GM23338 (cell line): ENCODE results near the gene HSD17B7. TPM values are rescaled to one million over a fixed set of nuclear protein-coding genes. Genes with fewer than 3 reads are reported as not detected.

ENCODE experiments used
- ATAC-seq: fragments of 200-7000 bp; cut with Tn5 transposase; 3 replicates; pipeline ENCODE4 v1.9.1; 2020
- DNase-seq: peaks from one replicate; pipeline ENCODE4 v3.0.0-alpha.2; 2015; ENCODE audit warnings: low spot score
- H2AFZ ChIP-seq: fragments of 200-600 bp; sonication (generic); 2 replicates; pipeline ENCODE4 v1.8.0; 2016; ENCODE audit warnings: antibody characterized with exemption, mild to moderate bottlenecking, moderate library complexity
- H3F3A ChIP-seq: fragments of 200-600 bp; sonication (generic); replicated peaks from 2 replicates; pipeline ENCODE4 v1.8.0; 2017; ENCODE audit warnings: antibody characterized with exemption, mixed run types, low read depth
- H3K27ac ChIP-seq: fragments of 200-600 bp; sonication (generic); 2 replicates; pipeline ENCODE4 v1.6.1; 2016; ENCODE audit warnings: low read depth
- H3K27me3 ChIP-seq: fragments of 200-600 bp; sonication (generic); 2 replicates; pipeline ENCODE4 v1.8.0; 2016; ENCODE audit warnings: mild to moderate bottlenecking, mixed run types, moderate library complexity; ENCODE audit not compliant: insufficient read depth
- H3K36me3 ChIP-seq: fragments of 200-600 bp; sonication (generic); 2 replicates; pipeline ENCODE4 v1.8.0; 2016; ENCODE audit warnings: mild to moderate bottlenecking; ENCODE audit not compliant: insufficient read depth
- H3K4me1 ChIP-seq: fragments of 200-600 bp; sonication (generic); 2 replicates; pipeline ENCODE4 v1.8.0; 2016; ENCODE audit warnings: mild to moderate bottlenecking, moderate library complexity; ENCODE audit not compliant: insufficient read depth
- H3K4me2 ChIP-seq: fragments of 200-600 bp; sonication (generic); 2 replicates; pipeline ENCODE4 v1.7.1; 2017; ENCODE audit warnings: mixed run types
- H3K4me3 ChIP-seq: fragments of 200-600 bp; sonication (generic); 2 replicates; pipeline ENCODE4 v1.6.1; 2016; ENCODE audit warnings: mixed run types
- H3K79me2 ChIP-seq: fragments of 200-600 bp; sonication (generic); replicated peaks from 2 replicates; pipeline ENCODE4 v1.8.0; 2017; ENCODE audit warnings: mild to moderate bottlenecking; ENCODE audit not compliant: insufficient read depth
- H3K9me2 ChIP-seq: fragments of 200-600 bp; sonication (generic); 2 replicates; pipeline ENCODE4 v1.8.0; 2017; ENCODE audit not compliant: insufficient read depth
- H4K20me1 ChIP-seq: fragments of 200-600 bp; sonication (generic); replicated peaks from 2 replicates; pipeline ENCODE4 v1.8.0; 2017; ENCODE audit warnings: mild to moderate bottlenecking; ENCODE audit not compliant: insufficient read depth
- H3K27ac Mint-ChIP-seq: 2 replicates; pipeline ENCODE4 v1.8.0; 2020; ENCODE audit warnings: inconsistent platforms, mild to moderate bottlenecking, moderate library complexity, mixed read lengths
- H3K27me3 Mint-ChIP-seq: 3 replicates; pipeline ENCODE4 v1.8.0; 2022; ENCODE audit warnings: low read depth, mild to moderate bottlenecking, moderate library complexity, mixed read lengths, inconsistent platforms; ENCODE audit not compliant: insufficient read depth, poor library complexity
- H3K36me3 Mint-ChIP-seq: 3 replicates; pipeline ENCODE4 v1.8.0; 2021; ENCODE audit warnings: low read depth, mild to moderate bottlenecking, inconsistent platforms, moderate library complexity, mixed read lengths
- H3K4me1 Mint-ChIP-seq: 3 replicates; pipeline ENCODE4 v1.8.0; 2020; ENCODE audit warnings: mild to moderate bottlenecking, inconsistent platforms, mixed read lengths
- H3K4me3 Mint-ChIP-seq: 3 replicates; pipeline ENCODE4 v1.8.0; 2021; ENCODE audit warnings: moderate library complexity, mild to moderate bottlenecking, inconsistent platforms, mixed read lengths
- H3K9me3 Mint-ChIP-seq: 3 replicates; pipeline ENCODE4 v1.8.0; 2020; ENCODE audit warnings: moderate library complexity, mild to moderate bottlenecking, inconsistent platforms, mixed read lengths
- EZH2 ChIP-seq: fragments of 200-600 bp; sonication (generic); IDR thresholded peaks from one replicate; pipeline ENCODE4 v1.8.0; 2017; ENCODE audit warnings: antibody characterized with exemption, mild to moderate bottlenecking, low read depth; ENCODE audit not compliant: unreplicated experiment
- EZH2phosphoT487 ChIP-seq: fragments of 200-600 bp; sonication (generic); IDR thresholded peaks from one replicate; pipeline ENCODE4 v1.8.1; 2018; ENCODE audit warnings: antibody characterized with exemption; ENCODE audit not compliant: unreplicated experiment
- JUNB ChIP-seq: IDR thresholded peaks from one replicate; pipeline ENCODE4 v1.6.1; 2016; ENCODE audit warnings: antibody characterized with exemption; ENCODE audit not compliant: unreplicated experiment
- POLR2AphosphoS5 ChIP-seq: IDR thresholded peaks from 2 replicates; pipeline ENCODE4 v1.6.1; 2016; ENCODE audit warnings: antibody characterized with exemption, low read depth
- STAT1 ChIP-seq: IDR thresholded peaks from one replicate; pipeline ENCODE4 v1.6.1; 2016; ENCODE audit warnings: antibody characterized with exemption; ENCODE audit not compliant: unreplicated experiment
- ZNF114 ChIP-seq: fragments of 250-450 bp; sonication (Bioruptor Pico); IDR thresholded peaks from 2 replicates; pipeline ENCODE4 v1.5.0; 2020; ENCODE audit warnings: mild to moderate bottlenecking, moderate library complexity
- polyA plus RNA-seq: library from polyadenylated mRNA; unstranded; fragments of >200 nt; fragmentation: Nextera tagmentation; extraction: Ambion mirVana; gene quantifications from 2 replicates; pipeline ENCODE4 v1.2.1, GENCODE V29; 2016
- total RNA-seq: library from RNA; depleted of rRNA; stranded (reverse); fragments of >200 nt; shearing (Covaris generic); gene quantifications from 2 replicates; pipeline ENCODE4 v1.2.3, GENCODE V29; 2014
- TF ChIP-seq, protein P1 (sequence below): IDR thresholded peaks from one replicate; pipeline ENCODE4 v1.6.1; 2018; ENCODE audit warnings: antibody characterized with exemption; ENCODE audit not compliant: unreplicated experiment
- TF ChIP-seq, protein P2 (sequence below): IDR thresholded peaks from 2 replicates; pipeline ENCODE4 v1.6.1; 2016; ENCODE audit warnings: antibody characterized with exemption
- TF ChIP-seq, protein P3 (sequence below), 2 experiments: fragments of 200-600 bp in 1 of 2; sonication (generic) in 1 of 2; conservative IDR thresholded peaks; 2 replicates each; pipeline versions ENCODE4 v1.5.1 to v1.6.1; 2016 to 2017; ENCODE audit warnings: antibody characterized with exemption in 2 of 2, low read depth in 2 of 2, mild to moderate bottlenecking in 2 of 2, moderate library complexity in 1 of 2

Gene HSD17B7
- total and polyA plus RNA-seq, 2 experiments from 2014 or later, result 30.9 to 31.9 TPM

DNA sequence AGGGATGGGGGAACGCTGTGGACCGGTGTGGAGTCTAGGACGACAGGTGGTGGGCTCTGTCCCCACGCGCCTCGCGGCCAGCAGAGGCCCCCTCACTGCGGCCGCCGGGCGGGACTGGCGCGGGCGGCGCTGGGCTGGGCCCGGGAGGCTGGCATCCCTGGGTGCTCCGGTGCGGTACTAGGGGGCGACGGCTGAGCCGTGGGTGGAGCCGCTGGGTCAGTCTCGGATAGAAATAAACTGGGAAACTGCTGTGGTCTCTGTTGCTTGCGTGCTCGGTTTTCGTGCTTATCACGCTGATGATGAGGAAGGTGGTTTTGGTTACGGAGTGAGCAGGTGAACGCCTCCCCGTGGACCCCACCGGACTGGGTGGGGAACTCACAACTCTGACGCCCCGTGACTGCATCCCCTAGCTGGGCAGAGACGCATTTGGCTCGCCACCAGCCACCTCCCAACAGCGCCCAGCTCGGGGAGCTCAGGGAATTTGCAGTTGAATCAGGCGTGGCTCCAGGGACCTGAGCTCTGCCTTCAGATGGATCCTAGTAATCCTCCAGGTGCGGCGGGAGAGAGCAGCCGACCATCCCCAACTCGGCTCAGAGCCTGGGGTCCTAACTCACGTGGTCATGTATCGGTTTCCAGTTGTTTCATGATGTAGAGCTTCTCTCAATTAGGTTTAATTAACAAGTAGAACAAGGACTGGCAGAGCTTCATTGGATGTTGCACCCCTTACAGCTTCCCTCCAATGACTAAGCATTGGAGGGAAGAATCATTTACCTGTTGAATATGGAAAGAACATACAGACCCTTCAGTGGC, 32.1 kb downstream of the HSD17B7 start:
- Mint-ChIP-seq H3K27me3 (peaks cover 2% of the 10 kb centered on the region), H3K27ac (no peak overlapping the region), H3K9me3 (no peaks in the 10 kb centered on the region), H3K4me3 (peak overlapping the region; percentile 94), H3K36me3 (no peaks in the 10 kb centered on the region), H3K4me1 (peaks cover 13% of the 10 kb centered on the region)
- no peaks in the 10 kb centered on the region for H3K9me2 ChIP-seq
- peak; percentile 90 for DNase-seq
- H3K36me3 ChIP-seq, result no peaks in the 10 kb centered on the region
- H2AFZ ChIP-seq, result peak overlapping the region; percentile 99
- TF ChIP-seq EZH2phosphoT487 (no peak), POLR2AphosphoS5 (peak; percentile 57), ZNF114 (no peak), STAT1 (no peak), JUNB (no peak), EZH2 (no peak)
- TF ChIP-seq, protein P1, sequence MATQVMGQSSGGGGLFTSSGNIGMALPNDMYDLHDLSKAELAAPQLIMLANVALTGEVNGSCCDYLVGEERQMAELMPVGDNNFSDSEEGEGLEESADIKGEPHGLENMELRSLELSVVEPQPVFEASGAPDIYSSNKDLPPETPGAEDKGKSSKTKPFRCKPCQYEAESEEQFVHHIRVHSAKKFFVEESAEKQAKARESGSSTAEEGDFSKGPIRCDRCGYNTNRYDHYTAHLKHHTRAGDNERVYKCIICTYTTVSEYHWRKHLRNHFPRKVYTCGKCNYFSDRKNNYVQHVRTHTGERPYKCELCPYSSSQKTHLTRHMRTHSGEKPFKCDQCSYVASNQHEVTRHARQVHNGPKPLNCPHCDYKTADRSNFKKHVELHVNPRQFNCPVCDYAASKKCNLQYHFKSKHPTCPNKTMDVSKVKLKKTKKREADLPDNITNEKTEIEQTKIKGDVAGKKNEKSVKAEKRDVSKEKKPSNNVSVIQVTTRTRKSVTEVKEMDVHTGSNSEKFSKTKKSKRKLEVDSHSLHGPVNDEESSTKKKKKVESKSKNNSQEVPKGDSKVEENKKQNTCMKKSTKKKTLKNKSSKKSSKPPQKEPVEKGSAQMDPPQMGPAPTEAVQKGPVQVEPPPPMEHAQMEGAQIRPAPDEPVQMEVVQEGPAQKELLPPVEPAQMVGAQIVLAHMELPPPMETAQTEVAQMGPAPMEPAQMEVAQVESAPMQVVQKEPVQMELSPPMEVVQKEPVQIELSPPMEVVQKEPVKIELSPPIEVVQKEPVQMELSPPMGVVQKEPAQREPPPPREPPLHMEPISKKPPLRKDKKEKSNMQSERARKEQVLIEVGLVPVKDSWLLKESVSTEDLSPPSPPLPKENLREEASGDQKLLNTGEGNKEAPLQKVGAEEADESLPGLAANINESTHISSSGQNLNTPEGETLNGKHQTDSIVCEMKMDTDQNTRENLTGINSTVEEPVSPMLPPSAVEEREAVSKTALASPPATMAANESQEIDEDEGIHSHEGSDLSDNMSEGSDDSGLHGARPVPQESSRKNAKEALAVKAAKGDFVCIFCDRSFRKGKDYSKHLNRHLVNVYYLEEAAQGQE, result no peak
- TF ChIP-seq, protein P2, sequence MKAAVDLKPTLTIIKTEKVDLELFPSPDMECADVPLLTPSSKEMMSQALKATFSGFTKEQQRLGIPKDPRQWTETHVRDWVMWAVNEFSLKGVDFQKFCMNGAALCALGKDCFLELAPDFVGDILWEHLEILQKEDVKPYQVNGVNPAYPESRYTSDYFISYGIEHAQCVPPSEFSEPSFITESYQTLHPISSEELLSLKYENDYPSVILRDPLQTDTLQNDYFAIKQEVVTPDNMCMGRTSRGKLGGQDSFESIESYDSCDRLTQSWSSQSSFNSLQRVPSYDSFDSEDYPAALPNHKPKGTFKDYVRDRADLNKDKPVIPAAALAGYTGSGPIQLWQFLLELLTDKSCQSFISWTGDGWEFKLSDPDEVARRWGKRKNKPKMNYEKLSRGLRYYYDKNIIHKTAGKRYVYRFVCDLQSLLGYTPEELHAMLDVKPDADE, result no peak
- TF ChIP-seq, protein P3, sequence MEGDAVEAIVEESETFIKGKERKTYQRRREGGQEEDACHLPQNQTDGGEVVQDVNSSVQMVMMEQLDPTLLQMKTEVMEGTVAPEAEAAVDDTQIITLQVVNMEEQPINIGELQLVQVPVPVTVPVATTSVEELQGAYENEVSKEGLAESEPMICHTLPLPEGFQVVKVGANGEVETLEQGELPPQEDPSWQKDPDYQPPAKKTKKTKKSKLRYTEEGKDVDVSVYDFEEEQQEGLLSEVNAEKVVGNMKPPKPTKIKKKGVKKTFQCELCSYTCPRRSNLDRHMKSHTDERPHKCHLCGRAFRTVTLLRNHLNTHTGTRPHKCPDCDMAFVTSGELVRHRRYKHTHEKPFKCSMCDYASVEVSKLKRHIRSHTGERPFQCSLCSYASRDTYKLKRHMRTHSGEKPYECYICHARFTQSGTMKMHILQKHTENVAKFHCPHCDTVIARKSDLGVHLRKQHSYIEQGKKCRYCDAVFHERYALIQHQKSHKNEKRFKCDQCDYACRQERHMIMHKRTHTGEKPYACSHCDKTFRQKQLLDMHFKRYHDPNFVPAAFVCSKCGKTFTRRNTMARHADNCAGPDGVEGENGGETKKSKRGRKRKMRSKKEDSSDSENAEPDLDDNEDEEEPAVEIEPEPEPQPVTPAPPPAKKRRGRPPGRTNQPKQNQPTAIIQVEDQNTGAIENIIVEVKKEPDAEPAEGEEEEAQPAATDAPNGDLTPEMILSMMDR (conservative IDR thresholded peaks at IDR 0.05; ENCODE audit: low read depth in 2 of 2), result peak in 1 of 2 experiments; percentile 26; a peak in 2 of 4 replicates
- H3K4me3 ChIP-seq, result peak overlapping the region; percentile 84
- no peaks in the 10 kb centered on the region for H3F3A ChIP-seq
- no peaks in the 10 kb centered on the region; the same call in 1 of the 2 replicates for H3K27me3 ChIP-seq
- H4K20me1 ChIP-seq, result no peaks in the 10 kb centered on the region
- peak overlapping the region; percentile 92 for H3K4me2 ChIP-seq
- H3K4me1 ChIP-seq, result peaks cover 16% of the 10 kb centered on the region
- ATAC-seq, result peak; percentile 98
- no peaks in the 10 kb centered on the region for H3K79me2 ChIP-seq
- no peak overlapping the region for H3K27ac ChIP-seq
